Smooth muscle cell (in vitro differentiated cells): ENCODE measurements around the gene ARMH3. TPM values are rescaled to one million over a fixed set of nuclear protein-coding genes. Genes with fewer than 3 reads are reported as not detected.

Experiments
- DNase-seq: peaks from one replicate; lab custom pipeline; 2025; ENCODE audit not compliant: unreplicated experiment; lab: John Stamatoyannopoulos, UW
- H2AFZ ChIP-seq: fragments of 200-600 bp; sonication (generic); 2 replicates; pipeline ENCODE4 v1.6.0; 2016; ENCODE audit warnings: antibody characterized with exemption, low read depth, mild to moderate bottlenecking
- H3F3A ChIP-seq: fragments of 200-600 bp; sonication (generic); 2 replicates; pipeline ENCODE4 v1.6.0; 2017; ENCODE audit warnings: antibody characterized with exemption, low read depth
- H3K27ac ChIP-seq: fragments of 200-600 bp; sonication (generic); 2 replicates; pipeline ENCODE4 v1.5.1; 2016; ENCODE audit warnings: low read depth, mild to moderate bottlenecking
- H3K27me3 ChIP-seq: fragments of 200-600 bp; sonication (generic); 2 replicates; pipeline ENCODE4 v1.6.1; 2016; ENCODE audit warnings: low read depth, mild to moderate bottlenecking
- H3K36me3 ChIP-seq: fragments of 200-600 bp; sonication (generic); 2 replicates; pipeline ENCODE4 v1.5.1; 2016; ENCODE audit warnings: low read depth
- H3K4me1 ChIP-seq: fragments of 200-600 bp; sonication (generic); 2 replicates; pipeline ENCODE4 v1.5.1; 2016; ENCODE audit warnings: low read depth
- H3K4me2 ChIP-seq: fragments of 200-600 bp; sonication (generic); 2 replicates; pipeline ENCODE4 v1.6.0; 2016; ENCODE audit warnings: mild to moderate bottlenecking
- H3K4me3 ChIP-seq: fragments of 200-600 bp; sonication (generic); 2 replicates; pipeline ENCODE4 v1.5.1; 2016; ENCODE audit warnings: mild to moderate bottlenecking
- H3K79me2 ChIP-seq: fragments of 200-600 bp; sonication (generic); 2 replicates; pipeline ENCODE4 v1.6.0; 2016; ENCODE audit warnings: low read depth, mild to moderate bottlenecking
- H3K9ac ChIP-seq: fragments of 200-600 bp; sonication (generic); 2 replicates; pipeline ENCODE4 v1.6.0; 2016; ENCODE audit warnings: low read depth
- H3K9me3 ChIP-seq: fragments of 200-600 bp; sonication (generic); replicated peaks from 2 replicates; pipeline ENCODE4 v1.5.1; 2016; ENCODE audit warnings: low read depth
- H4K20me1 ChIP-seq: fragments of 200-600 bp; sonication (generic); 2 replicates; pipeline ENCODE4 v1.6.0; 2016; ENCODE audit warnings: low read depth
- CTCF ChIP-seq: fragments of 200-600 bp; sonication (generic); IDR thresholded peaks from 2 replicates; pipeline ENCODE4 v1.5.1; 2017; ENCODE audit warnings: borderline replicate concordance, mild to moderate bottlenecking, antibody characterized with exemption; ENCODE audit not compliant: insufficient read depth, poor library complexity, severe bottlenecking
- WGBS: methylation state at CpG from one replicate; pipeline ENCODE4 v1.1.7; 2016; ENCODE audit warnings: low lambda C conversion rate; 5-methylcytosine and 5-hydroxymethylcytosine counted together
- polyA plus RNA-seq: library from polyadenylated mRNA; unstranded; fragments of >200 nt; fragmentation: Nextera tagmentation; extraction: Ambion mirVana; gene quantifications from 2 replicates; pipeline ENCODE4 v1.2.1, GENCODE V29; 2016
- total RNA-seq: library from RNA; depleted of rRNA; stranded (reverse); fragments of >200 nt; gene quantifications from 2 replicates; pipeline ENCODE4 v1.2.3, GENCODE V29; 2014

The ARMH3 gene
- total and polyA plus RNA-seq, 2 experiments from 2014 or later, result 7.6 to 10.8 TPM

- no peak overlapping the region for H2AFZ ChIP-seq
- H4K20me1 ChIP-seq, result peaks cover 28% of the 10 kb centered on the region
- no peaks in the 10 kb centered on the region for H3K27me3 ChIP-seq
- H3K4me1 ChIP-seq, result no peaks in the 10 kb centered on the region
- no peaks in the 10 kb centered on the region for H3K79me2 ChIP-seq
- H3K4me3 ChIP-seq, result no peak overlapping the region
- TF ChIP-seq CTCF, result no peak
- DNase-seq, result no peak
- H3K4me2 ChIP-seq, result no peak overlapping the region
- H3K36me3 ChIP-seq, result no peaks in the 10 kb centered on the region
- H3K9ac ChIP-seq, result no peak overlapping the region
- peaks cover 6% of the 10 kb centered on the region for H3K9me3 ChIP-seq
- no peak overlapping the region for H3K27ac ChIP-seq
- WGBS, result 96% methylated on average over 1 of the region's 1 CpG
- no peaks in the 10 kb centered on the region for H3F3A ChIP-seq
Measured at GRCh38 chr10:101857802-101858476, 198.0 kb downstream of the ARMH3 start.

GRCh38 chr10:101856626-101857025 is 199.3 kb downstream of the ARMH3 start:
- Histone ChIP-seq H3K79me2 (no peaks in the 10 kb centered on the region), H3K27ac (no peak overlapping the region), H3K4me3 (no peak overlapping the region), H2AFZ (no peak overlapping the region), H3K27me3 (no peaks in the 10 kb centered on the region), H4K20me1 (peaks cover 38% of the 10 kb centered on the region), H3K36me3 (no peaks in the 10 kb centered on the region), H3K9ac (no peak overlapping the region), H3K9me3 (peaks cover 6% of the 10 kb centered on the region), H3K4me2 (no peak overlapping the region), H3K4me1 (no peaks in the 10 kb centered on the region), H3F3A (no peaks in the 10 kb centered on the region)
- TF ChIP-seq CTCF, result no peak
- no peak for DNase-seq

- H3K9me3 ChIP-seq, result no peaks in the 10 kb centered on the region
- peaks cover 78% of the 10 kb centered on the region for H4K20me1 ChIP-seq
- 91% methylated on average over 4 of the region's 4 CpGs for WGBS
- H3K9ac ChIP-seq, result no peak overlapping the region
- no peak overlapping the region for H3K27ac ChIP-seq
- H3K4me3 ChIP-seq, result no peak overlapping the region
- H3K4me1 ChIP-seq, result no peaks in the 10 kb centered on the region
- H2AFZ ChIP-seq, result no peak overlapping the region
- no peak for TF ChIP-seq CTCF
- no peaks in the 10 kb centered on the region for H3K79me2 ChIP-seq
- H3K36me3 ChIP-seq, result no peaks in the 10 kb centered on the region
- no peak for DNase-seq
- H3K4me2 ChIP-seq, result no peak overlapping the region
- no peaks in the 10 kb centered on the region for H3K27me3 ChIP-seq
- H3F3A ChIP-seq, result no peaks in the 10 kb centered on the region
Measured at GRCh38 chr10:101851411-101852116, 204.4 kb downstream of the ARMH3 start.

- Histone ChIP-seq H3K27ac (no peak overlapping the region), H3F3A (no peaks in the 10 kb centered on the region), H4K20me1 (peaks cover 71% of the 10 kb centered on the region), H3K4me2 (no peak overlapping the region), H3K9me3 (no peaks in the 10 kb centered on the region), H3K79me2 (no peaks in the 10 kb centered on the region), H3K4me3 (no peak overlapping the region), H3K4me1 (no peaks in the 10 kb centered on the region), H3K27me3 (no peaks in the 10 kb centered on the region), H2AFZ (no peak overlapping the region), H3K36me3 (no peaks in the 10 kb centered on the region), H3K9ac (no peak overlapping the region)
- DNase-seq, result no peak
- 85% methylated on average over 3 of the region's 3 CpGs for WGBS
- no peak for TF ChIP-seq CTCF
Measured at GRCh38 chr10:101850749-101851148, 205.2 kb downstream of the ARMH3 start.
